ENCODE data around the gene PPM1N.
"Not testable (repeated sequence)": the region's sequence is repeated elsewhere in the genome, so short reads cannot be mapped to it uniquely, and the experiment has no call there.

PPM1N gene

DNA sequence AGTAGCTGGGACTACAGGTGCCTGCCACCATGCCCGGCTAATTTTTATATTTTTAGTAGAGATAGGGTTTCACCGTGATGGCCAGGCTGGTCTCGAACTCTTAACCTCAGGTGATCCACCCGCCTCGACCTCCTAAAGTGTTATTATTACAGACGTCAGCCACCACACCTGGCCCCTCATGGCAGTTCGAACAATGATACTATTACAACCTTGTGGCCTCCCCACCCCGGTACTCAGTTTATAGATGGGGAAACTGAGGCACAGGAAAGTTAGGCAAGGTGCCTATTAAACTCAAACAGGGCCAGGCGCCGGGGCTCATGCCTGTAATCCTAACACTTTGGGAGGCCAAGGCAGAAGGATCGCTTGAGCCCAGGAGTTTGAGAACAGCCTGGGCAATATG is 12.1 kb downstream of the PPM1N start:
- DNase-seq: not testable (repeated sequence)

DNA sequence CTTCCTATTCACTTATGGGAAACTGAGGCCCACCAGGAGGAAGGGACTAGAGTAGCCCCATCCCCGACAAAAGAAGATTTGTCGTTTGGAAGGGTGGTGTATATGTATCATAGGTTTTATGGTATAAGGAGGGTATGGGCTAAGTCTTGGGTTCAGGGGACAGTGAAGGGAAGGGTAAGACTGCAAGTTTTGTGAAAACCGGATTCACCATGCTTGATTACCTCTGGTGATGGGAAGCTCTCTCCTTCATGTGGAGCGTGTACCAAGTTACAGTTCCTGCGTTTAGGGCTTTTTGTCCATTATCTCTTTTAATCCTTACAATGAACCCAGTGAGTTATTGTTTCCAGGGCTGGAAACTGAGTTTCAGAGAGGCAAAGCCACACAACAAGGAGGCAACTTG is 12.8 kb downstream of the PPM1N start:
- no peak for DNase-seq

DNA sequence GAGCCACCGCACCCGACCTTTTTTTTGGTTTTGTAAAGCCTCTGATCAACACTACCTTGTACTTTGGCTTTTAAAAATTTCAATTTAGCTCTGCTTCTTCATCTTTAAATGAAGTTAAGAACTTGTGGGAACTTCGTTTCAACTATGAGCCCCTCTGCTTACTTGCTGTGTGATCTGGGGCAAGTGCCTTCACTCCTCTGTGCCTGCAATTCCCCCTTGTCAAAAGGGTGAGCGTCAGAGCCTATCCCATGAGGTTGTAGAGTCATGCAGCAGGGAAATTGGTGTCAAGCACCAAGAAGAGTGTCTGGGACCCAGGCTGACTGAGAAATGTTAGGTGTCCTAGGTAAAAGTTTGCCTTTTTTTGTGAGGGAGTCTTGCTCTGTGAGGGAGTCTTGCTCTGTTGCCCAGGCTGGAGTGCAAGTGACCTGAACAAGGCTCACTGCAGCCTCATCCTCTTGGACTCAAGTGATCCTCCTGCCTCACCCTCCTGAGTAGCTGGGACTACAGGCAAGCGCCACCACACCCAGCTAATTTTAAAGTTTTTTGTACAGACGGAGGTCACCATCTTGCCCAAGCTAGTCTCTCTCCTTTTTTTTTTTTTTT is 14.7 kb downstream of the PPM1N start:
- no peak for DNase-seq

DNA sequence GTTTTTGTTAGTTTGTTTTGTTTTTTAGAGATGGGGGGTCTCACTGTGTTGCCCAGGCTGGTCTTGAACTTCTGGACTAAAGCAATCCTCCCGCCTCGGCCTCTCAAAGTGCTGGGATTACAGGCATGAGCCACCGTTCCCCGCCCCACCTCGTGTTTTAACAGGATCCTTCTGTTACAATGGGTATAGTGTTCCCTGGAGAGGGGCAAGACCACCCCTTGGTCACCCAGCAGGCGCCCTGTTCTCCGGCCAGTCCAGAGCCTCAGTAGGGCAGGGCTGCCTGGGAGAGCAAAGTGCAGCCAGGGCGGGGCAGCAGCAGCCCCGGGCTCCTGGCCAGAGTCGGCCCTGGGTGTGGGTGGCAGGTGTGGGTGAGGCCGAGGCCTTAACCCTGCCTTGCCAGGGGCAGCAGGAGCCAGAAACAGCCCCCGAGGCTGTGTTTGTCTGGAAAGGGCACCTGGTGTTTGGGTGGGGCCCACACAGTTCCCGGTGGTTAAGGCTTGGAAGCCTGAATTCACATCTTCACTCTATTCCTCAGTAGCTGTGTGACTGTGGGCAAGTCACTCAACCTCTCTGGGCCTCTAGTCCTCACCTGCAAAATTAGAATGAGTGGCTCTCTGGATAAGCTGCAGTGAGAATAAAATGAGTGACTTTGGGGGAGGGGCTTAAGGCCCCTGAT is 16.3 kb downstream of the PPM1N start:
- peak in 2 of 4 experiments; percentile 54 to 67 for DNase-seq

DNA sequence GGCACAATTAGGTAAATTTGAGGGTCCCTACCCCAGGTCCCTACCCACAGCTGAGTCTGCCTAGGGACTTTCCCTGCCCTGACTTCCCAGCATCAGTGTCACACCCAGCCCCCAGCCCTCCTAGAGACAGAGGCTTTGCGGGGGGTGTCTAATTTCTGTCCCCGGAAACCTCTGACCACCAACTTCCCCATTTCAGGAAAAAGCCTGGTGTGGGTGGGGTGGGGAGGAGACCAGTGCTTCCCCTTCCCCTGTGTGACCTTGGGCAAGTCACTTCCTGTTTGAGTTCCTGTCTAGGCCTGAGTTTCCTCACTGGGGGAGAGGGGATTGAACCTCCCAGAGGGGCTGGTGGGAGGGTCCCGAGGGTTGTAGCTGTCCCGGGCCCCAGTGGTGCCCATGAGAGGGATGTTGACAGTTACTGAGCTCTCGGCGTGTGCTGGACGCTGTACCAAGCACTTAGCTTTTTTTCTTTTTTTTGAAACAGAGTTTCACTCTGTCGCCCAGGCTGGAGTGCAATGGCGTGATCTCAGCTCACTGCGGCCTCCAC is 16.9 kb downstream of the PPM1N start:
- peak; percentile 93 to 97 (median 96) for DNase-seq

DNA sequence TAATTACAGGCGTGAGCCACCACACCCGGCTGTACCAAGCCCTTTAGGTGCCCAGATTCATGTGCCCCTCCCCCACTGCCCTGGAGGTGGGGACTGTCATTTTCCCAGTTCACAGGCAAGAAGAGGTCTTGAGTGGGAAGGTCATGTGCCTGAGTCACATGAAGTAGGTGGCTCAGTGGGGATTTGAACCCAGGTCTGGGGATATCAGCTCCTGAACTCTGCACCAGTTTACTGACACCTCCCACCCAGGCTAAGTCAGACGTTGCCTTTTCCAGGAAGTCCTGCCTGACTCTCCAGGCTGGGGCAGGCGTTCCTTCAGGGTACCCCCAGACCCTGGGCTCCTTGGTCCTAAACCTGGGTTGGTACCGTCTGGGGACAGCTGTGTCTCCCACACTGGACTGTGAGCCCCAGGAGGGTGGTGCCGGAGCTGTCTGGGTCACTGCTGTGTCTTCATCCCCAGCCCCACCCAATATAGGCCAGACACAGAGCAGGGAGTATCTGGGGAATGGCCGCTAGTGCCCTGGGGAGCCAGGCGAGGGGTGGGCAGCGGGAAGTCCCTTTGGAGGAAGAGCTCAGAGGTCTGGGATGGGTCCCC is 17.7 kb downstream of the PPM1N start:
- DNase-seq: peak; percentile 62 to 85 (median 82)

DNA sequence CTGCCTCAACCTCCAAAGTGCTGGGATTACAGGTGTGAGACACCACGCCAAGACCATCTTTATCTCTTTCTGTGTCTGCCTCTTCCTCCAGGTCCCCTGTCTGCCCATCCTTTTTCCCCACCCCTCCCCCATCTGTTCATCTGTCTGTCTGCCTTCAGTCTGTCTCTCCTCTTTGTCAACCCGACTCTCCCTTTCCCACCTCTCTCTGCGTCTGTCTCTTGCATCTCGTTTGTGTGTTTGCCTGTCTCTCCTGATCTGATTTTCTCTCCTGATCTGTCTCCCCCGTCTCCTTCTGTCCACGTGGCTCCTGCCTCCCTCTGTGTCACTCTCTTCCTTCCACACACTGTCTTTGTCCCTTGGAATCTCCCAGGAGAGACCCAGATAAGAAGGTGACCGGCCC is 19.0 kb downstream of the PPM1N start:
- DNase-seq: no peak

DNA sequence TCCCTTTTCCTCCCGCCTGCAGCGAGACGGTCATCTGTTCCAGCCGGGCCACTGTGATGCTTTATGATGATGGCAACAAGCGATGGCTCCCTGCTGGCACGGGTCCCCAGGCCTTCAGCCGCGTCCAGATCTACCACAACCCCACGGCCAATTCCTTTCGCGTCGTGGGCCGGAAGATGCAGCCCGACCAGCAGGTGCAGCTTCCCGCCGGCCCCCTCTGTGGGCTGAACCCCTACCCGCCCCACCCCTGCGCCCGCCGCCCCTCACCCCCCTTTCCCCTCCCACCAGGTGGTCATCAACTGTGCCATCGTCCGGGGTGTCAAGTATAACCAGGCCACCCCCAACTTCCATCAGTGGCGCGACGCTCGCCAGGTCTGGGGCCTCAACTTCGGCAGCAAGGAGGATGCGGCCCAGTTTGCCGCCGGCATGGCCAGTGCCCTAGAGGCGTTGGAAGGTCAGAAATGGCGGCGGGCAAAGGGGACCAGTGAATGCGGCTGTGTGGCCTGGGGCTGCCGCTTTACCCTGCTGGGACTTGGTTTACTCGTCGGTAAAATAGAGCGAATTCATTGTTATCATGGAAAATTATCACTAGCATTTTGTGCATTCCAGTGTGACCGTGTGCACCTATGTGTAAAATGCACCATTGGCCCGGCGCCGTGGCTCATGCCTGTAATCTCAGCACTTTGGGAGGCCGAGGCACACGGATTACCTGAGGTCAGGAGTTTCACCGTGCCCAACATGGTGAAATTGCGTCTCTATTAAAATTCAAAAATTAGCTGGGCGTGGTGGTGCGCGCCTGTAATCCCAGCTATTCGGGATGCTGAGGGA is 19.6 kb downstream of the PPM1N start:
- DNase-seq: no peak

DNA sequence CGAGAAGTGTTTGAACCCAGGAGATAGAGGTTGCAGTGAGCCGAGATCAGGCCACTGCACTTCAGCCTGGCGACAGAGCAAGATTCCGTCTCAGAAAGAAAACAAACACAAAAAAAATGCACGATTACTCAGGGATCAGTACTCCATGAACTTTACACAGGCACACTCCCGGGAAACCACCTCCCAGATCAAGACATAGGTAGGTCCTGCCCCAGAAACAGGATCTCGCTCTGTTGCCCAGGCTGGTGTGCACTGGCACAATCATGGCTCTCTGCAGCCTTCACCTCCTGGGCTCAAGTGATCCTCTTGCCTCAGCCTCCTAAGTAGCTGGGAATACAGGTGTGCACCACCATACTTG is 20.2 kb downstream of the PPM1N start:
- DNase-seq: no peak

DNA sequence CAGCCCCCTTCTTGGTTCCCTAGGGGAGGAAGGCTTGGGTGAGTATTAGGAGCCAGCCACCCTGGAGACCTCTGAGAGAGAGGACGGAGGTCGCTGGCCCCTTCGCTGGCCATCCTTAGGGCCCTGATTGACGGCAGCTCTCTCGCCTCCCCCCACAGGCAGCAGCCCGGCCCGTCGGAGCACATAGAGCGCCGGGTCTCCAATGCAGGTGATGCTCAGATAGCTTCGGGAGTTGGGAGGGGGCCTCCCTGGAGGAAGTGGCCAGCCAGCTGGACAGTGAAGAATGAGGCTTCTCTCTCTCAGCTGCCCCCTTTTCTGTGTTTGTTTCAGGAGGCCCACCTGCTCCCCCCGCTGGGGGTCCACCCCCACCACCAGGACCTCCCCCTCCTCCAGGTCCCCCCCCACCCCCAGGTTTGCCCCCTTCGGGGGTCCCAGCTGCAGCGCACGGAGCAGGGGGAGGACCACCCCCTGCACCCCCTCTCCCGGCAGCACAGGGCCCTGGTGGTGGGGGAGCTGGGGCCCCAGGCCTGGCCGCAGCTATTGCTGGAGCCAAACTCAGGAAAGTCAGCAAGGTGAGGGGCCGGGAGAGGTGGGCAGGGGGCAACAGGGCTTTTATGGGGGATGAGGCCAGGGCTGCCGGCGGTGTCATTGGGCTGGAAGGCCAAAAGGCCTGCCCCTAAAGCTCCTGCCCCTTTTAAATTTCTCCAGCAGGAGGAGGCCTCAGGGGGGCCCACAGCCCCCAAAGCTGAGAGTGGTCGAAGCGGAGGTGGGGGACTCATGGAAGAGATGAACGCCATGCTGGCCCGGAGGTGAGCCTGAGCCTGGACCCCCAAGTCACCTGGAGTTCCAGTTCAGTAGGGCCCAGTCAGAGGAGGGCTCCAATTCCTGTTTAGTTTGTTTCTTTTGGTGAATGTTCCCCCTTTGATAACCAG is 24.0 kb downstream of the PPM1N start:
- DNase-seq: no peak

DNA sequence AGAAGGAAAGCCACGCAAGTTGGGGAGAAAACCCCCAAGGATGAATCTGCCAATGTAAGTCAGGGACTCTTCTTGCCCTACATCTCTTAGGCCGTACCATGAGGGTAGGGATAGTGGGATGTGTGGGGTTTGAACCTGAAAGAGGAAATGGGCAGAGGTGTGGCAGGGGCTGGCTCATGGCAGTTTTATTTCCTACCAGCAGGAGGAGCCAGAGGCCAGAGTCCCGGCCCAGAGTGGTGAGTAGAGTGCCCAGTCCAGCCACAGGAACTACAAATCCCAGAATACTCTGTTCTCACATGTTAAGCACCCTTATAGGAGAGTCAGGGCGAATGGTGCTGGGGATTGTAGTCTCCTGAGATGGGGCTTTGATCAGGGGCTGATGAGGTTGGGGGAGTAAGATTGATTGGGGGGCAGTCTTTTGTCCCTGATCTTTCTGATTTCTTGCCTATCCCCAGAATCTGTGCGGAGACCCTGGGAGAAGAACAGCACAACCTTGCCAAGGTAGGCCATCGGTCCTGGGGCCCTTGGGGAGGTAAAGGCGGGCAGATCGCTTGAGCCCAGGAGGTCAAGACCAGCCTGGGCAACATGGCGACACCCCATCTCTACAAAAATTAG is 25.5 kb downstream of the PPM1N start:
- DNase-seq: peak; percentile 87 to 91 (median 89)

DNA sequence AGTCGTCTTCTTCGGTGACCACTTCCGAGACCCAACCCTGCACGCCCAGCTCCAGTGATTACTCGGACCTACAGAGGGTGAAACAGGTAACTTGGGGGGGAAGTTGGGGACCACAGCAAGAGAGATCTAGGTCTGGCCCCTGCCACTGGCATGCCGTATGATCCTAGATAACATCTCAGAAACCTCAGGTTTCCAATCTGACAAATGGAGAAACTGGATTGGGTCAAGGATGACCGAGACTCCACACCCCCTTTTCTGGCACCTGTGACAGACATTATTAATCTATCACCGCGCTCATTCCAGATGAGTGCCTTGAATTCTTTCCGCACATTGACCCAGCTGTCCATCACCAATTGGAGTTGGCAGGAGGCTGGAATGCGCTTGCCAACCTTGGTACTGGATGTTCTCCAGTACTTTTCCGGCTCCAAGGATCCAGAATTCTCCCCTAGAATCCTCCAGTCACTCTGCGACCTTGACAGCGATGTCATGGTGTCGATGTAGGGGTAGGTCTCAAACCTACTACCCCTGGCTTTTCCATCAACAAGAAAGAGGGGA is 26.4 kb downstream of the PPM1N start:
- no peak for DNase-seq

DNA sequence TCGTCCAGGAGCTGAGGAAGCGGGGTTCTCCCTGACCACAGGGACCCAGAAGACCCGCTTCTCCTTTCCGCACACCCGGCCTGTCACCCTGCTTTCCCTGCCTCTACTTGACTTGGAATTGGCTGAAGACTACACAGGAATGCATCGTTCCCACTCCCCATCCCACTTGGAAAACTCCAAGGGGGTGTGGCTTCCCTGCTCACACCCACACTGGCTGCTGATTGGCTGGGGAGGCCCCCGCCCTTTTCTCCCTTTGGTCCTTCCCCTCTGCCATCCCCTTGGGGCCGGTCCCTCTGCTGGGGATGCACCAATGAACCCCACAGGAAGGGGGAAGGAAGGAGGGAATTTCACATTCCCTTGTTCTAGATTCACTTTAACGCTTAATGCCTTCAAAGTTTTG is 27.9 kb downstream of the PPM1N start:
- DNase-seq: peak; percentile 47 to 68 (median 50)

DNA sequence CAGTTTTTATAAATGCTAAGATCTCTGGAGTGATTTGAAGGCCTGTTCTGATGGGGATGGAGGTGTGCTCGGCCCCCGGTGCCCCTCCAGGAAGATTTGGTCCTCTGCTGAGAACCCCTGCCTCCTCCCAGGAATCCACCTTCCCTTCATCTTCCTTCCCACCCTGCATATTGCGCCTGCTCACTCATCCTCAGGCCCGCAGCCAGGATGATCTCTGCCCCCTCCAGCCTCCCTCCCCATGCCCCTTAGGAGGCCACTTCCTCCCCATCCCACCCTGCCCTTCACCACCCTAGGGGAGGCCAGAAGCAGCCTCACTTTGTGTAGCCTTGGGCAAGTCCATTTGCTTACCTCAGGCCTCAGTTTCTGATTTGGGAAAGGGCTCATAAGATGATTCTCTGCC is 28.7 kb downstream of the PPM1N start:
- DNase-seq: no peak

DNA sequence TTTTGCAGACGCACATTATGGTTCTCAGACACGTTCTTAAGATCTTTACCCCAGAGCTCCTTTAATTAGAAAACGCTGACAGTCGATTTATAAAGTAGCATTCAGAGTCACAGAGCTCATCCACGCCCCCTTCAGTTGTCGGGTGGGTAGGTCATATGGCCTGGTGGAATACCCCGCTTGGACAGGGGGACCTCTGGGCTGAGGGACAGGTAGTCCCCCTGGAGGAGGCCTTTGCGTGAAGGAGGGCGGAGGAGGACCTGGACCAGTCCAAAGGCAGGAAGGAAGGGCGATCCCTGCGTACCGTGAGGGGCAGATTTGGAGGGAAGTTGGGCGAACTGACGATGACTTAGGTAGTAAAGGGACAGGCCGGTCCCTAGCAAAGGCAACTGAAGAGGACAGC is 29.5 kb downstream of the PPM1N start:
- DNase-seq: no peak

DNA sequence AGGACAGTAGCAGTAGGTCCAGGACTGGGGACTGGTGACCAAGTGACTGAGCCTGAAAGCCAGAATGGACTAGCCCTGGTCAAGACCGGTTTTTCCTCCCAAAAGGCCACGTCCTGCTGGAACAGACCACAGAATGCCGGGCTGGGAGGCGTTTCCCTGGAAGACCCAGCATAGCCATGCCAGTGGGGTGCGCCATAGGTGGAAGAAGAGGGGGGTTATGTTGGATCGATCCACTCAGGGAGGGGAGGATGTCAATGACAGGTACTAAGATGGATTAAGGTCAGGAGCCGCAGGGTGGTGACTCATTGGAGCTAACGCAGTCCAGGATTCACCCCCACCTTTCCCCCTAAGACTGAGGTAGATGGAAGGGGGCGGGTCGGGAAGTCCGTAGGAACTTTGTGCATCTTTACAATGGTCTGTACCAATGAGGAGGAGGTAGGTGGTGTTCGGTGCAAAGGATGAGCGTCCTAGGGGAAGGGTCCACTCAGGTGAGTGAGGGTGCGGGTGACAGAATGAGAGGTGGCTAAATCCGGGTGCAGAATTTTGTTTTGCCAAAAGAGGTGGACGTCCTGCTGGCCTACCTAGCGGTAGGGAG is 30.0 kb downstream of the PPM1N start:
- no peak for DNase-seq

DNA sequence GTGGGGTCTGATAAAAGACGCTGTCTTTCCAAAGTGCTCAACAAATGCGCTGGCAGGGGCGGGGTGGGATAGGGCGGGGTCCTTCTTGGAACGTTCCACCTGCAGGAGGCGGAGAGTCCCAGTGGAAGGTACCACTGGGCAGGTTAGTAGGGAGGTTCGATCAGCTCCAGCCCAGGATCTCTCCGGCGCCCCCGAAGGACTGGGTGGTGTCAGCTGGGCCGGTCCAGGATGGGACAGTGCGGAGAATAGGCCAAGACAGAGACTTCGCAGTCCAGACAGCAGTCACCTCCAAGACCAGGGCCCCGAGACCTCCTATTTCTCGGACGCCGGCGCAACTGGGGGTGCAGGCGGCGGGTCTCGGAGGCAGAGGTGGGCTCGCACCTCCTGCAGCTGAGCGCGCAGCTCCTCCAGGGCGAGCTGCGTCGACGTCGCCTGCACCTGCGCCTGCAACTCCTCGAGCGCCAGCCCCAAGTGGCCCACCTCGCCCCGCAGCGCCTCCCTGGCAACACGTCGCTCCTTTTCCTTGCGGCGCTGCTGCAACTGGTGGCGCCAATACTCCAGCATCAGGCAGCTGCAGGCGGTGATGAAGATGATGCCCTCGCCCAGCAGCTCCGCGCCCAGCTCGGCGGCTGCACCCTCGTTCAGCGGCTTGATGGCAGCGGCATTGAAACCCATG is 30.6 kb downstream of the PPM1N start:
- no peak for DNase-seq

DNA sequence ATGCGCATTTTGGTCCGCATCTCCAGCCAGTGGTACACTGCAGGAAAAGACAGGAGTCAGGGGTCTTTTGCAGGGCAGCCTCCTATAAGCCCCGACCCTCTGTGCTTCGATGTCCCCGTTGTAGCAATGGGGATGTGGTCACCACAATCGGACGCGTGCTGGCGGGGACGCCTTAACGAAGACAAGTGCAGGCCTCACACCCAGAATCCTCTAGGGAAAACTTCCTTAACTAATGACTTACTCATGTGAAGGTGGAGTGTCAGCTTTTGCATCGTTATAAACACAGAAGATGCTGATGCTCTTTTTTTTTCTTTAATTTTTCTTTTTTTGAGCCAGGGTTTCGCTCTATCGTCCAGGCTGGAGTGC is 31.2 kb downstream of the PPM1N start:
- DNase-seq: no peak

DNA sequence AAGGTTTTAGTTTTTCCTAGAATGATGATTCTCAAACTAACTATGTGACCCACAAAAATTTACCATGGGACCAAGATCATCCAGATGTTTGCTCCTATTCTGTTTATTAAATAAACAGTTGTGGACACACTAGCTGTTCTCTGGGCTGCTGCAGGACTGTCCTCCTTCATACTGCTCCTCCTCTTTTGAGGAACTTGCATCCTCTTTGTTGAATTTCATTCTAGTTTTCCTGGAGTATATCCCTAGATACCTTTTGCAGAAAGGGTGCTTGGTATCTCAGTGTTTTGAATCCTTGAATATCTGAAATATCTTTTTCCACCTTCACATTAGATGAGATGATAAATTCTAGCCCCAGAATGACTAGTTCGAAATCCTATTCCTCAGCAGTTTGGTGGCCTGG is 33.1 kb downstream of the PPM1N start:
- no peak for DNase-seq

DNA sequence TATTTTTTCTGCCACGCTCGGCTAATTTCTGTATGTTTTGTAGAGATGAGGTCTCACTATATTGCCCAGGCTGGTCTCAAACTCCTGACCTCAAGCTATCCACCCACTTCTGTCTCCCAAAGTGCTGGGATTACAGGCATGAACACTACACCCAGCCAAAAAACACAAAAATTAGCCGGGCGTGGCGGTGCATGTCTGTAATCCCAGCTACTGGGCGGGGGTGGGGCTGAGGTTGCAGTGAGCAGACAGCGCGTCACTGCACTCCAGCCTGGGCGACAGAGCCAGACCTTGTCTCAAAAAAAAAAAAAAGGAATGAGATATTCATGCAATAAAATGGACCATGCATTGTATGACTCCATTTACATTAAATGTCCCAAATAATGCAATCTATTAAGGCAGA is 41.2 kb downstream of the PPM1N start:
- no peak for DNase-seq

Measured in suppressor macrophage (primary cell).